ENCODE results near the gene HSD17B4.
A peak's percentile ranks its signal among the peaks of the same experiment; 100 is the strongest.
"Not testable (repeated sequence)": the region's sequence is repeated elsewhere in the genome, so short reads cannot be mapped to it uniquely, and the experiment has no call there.

HSD17B4 gene

GRCh38 chr5:119480629-119481028 is 28.3 kb downstream of the HSD17B4 start:
- DNase-seq (ENCODE audit: low read depth) = not testable (repeated sequence)

- peak; percentile 10 for DNase-seq (ENCODE audit: low read depth)
These were observed 30.9 kb downstream of the HSD17B4 start for GRCh38 chr5:119483155-119483554.

- no peak for DNase-seq (ENCODE audit: low read depth)
These were observed 32.6 kb downstream of the HSD17B4 start for GRCh38 chr5:119484884-119485283.

- no peak for DNase-seq (ENCODE audit: low read depth)
These were observed 49.4 kb downstream of the HSD17B4 start for GRCh38 chr5:119501671-119502179.

- not testable (repeated sequence) for DNase-seq (ENCODE audit: low read depth)
These were observed 51.6 kb downstream of the HSD17B4 start for GRCh38 chr5:119503939-119504338.

- DNase-seq (ENCODE audit: low read depth) = peak; percentile 13
These were observed 60.0 kb downstream of the HSD17B4 start for GRCh38 chr5:119512277-119512676.

GRCh38 chr5:119515192-119515591 is 62.9 kb downstream of the HSD17B4 start:
- peak; percentile 29 for DNase-seq (ENCODE audit: low read depth)

- not testable (repeated sequence) for DNase-seq (ENCODE audit: low read depth)
These were observed 64.8 kb downstream of the HSD17B4 start for GRCh38 chr5:119517115-119517514.

- DNase-seq (ENCODE audit: low read depth) = no peak
These were observed 68.9 kb downstream of the HSD17B4 start for GRCh38 chr5:119521232-119521631.

- no peak for DNase-seq (ENCODE audit: low read depth)
These were observed 70.5 kb downstream of the HSD17B4 start for GRCh38 chr5:119522841-119523240.

- peak; percentile 84 for DNase-seq (ENCODE audit: low read depth)
These were observed 72.2 kb downstream of the HSD17B4 start for GRCh38 chr5:119524485-119524884.

- peak; percentile 29 for DNase-seq (ENCODE audit: low read depth)
These were observed 75.1 kb downstream of the HSD17B4 start for GRCh38 chr5:119527351-119527750.

GRCh38 chr5:119529811-119530210 is 77.5 kb downstream of the HSD17B4 start:
- DNase-seq (ENCODE audit: low read depth) = no peak

GRCh38 chr5:119532637-119533036 is 80.3 kb downstream of the HSD17B4 start:
- peak; percentile 11 for DNase-seq (ENCODE audit: low read depth)

- DNase-seq (ENCODE audit: low read depth) = no peak
These were observed 85.4 kb downstream of the HSD17B4 start for GRCh38 chr5:119537704-119538103.

GRCh38 chr5:119541716-119542115 is 89.4 kb downstream of the HSD17B4 start:
- no peak for DNase-seq (ENCODE audit: low read depth)

GRCh38 chr5:119551819-119552218 is 99.5 kb downstream of the HSD17B4 start:
- DNase-seq (ENCODE audit: low read depth) = no peak

GRCh38 chr5:119554597-119554996 is 102.3 kb downstream of the HSD17B4 start:
- DNase-seq (ENCODE audit: low read depth) = no peak

- no peak for DNase-seq (ENCODE audit: low read depth)
These were observed 118.6 kb downstream of the HSD17B4 start for GRCh38 chr5:119570910-119571309.

GRCh38 chr5:119578937-119579336 is 126.6 kb downstream of the HSD17B4 start:
- DNase-seq (ENCODE audit: low read depth) = peak; percentile 25

- DNase-seq (ENCODE audit: low read depth) = no peak
These were observed 130.7 kb downstream of the HSD17B4 start for GRCh38 chr5:119582987-119583386.

GRCh38 chr5:119583684-119584083 is 131.4 kb downstream of the HSD17B4 start:
- DNase-seq (ENCODE audit: low read depth) = peak; percentile 76

Data from amniotic epithelial cell (primary cell).